SU-DHL-6 (cell line): Measurements from ENCODE around the gene ENKD1.

ENCODE experiments used
- H2AFZ ChIP-seq: fragments of 200-600 bp; sonication (generic); 2 replicates; pipeline ENCODE4 v1.6.1; 2014; ENCODE audit warnings: low read depth, mild to moderate bottlenecking, moderate library complexity, mixed read lengths, antibody characterized with exemption, low read length; ENCODE audit not compliant: severe bottlenecking
- H3F3A ChIP-seq: fragments of 200-600 bp; shearing (Covaris generic); 2 replicates; pipeline ENCODE4 v1.6.0; 2016; ENCODE audit warnings: antibody characterized with exemption, mild to moderate bottlenecking; ENCODE audit not compliant: insufficient read depth
- H3K27ac ChIP-seq: fragments of 200-600 bp; sonication (generic); 2 replicates; pipeline ENCODE4 v1.5.1; 2016; ENCODE audit warnings: low read depth, mild to moderate bottlenecking, low read length, moderate library complexity, mixed read lengths
- H3K27me3 ChIP-seq: fragments of 200-600 bp; sonication (generic), shearing (Covaris generic); 2 replicates; pipeline ENCODE4 v1.6.0; 2014; ENCODE audit warnings: mild to moderate bottlenecking, low read length
- H3K36me3 ChIP-seq: fragments of 200-600 bp; sonication (generic); 2 replicates; pipeline ENCODE4 v1.6.1; 2014; ENCODE audit warnings: mild to moderate bottlenecking, low read length, mixed read lengths
- H3K4me2 ChIP-seq: fragments of 300-600, 200-600 bp; shearing (Covaris generic), sonication (generic); 2 replicates; pipeline ENCODE4 v1.6.0; 2014; ENCODE audit warnings: low read length, low read depth, mild to moderate bottlenecking; ENCODE audit not compliant: poor library complexity, severe bottlenecking
- H3K4me3 ChIP-seq: fragments of 200-600 bp; sonication (generic); 2 replicates; pipeline ENCODE4 v1.5.1; 2014; ENCODE audit warnings: antibody characterized with exemption, low read length, mild to moderate bottlenecking, mixed read lengths; ENCODE audit not compliant: insufficient read depth, poor library complexity, severe bottlenecking
- H3K79me2 ChIP-seq: fragments of 200-600 bp; sonication (generic); 2 replicates; pipeline ENCODE4 v1.6.1; 2014; ENCODE audit warnings: mild to moderate bottlenecking, low read length, moderate library complexity; ENCODE audit not compliant: insufficient read depth
- H3K9ac ChIP-seq: fragments of 200-600 bp; sonication (generic); 2 replicates; pipeline ENCODE4 v1.7.0; 2014; ENCODE audit warnings: mild to moderate bottlenecking, low read length
- H3K9me2 ChIP-seq: fragments of 200-600 bp; sonication (generic); replicated peaks from 2 replicates; pipeline ENCODE4 v1.6.1; 2014; ENCODE audit warnings: low read length; ENCODE audit not compliant: insufficient read depth
- H3K9me3 ChIP-seq: fragments of 200-600 bp; sonication (generic); 2 replicates; pipeline ENCODE4 v1.6.1; 2014; ENCODE audit warnings: low read length, mixed read lengths; ENCODE audit not compliant: insufficient read depth
- H4K20me1 ChIP-seq: fragments of 200-600 bp; sonication (generic); 2 replicates; pipeline ENCODE4 v1.6.1; 2014; ENCODE audit warnings: low read depth, mild to moderate bottlenecking, antibody characterized with exemption, low read length, moderate library complexity, mixed read lengths
- CTCF ChIP-seq: fragments of 200-600 bp; sonication (generic); IDR thresholded peaks from one replicate; pipeline ENCODE4 v1.5.1; 2017; ENCODE audit warnings: antibody characterized with exemption, mild to moderate bottlenecking, low read length, moderate library complexity; ENCODE audit not compliant: insufficient read depth, poor library complexity, severe bottlenecking
- EZH2phosphoT487 ChIP-seq: fragments of 200-600 bp; sonication (generic), shearing (Covaris generic); conservative IDR thresholded peaks from 2 replicates; pipeline ENCODE4 v1.6.1; 2018; ENCODE audit warnings: mild to moderate bottlenecking, antibody characterized with exemption, low read length, moderate library complexity, mixed read lengths

ENKD1 gene

DNA sequence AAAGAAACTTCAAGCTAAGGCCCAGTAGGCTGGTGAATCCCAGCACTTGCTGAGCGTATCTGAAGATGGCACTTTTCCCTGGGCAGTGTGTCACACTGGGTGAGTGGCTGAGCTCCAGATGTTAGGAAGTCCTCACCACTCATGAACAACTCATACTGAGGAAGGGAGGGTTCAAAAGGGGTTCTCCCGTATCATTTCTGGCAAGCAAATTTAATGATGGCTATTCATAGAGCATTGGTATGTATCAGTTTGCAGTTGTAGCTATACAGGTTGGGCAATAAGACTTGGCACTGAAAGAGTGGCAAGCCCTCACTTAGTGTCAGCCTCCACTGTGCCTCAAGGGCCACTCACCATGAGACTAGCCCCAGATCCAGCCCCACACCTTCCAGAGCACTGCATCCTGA, 41.8 kb upstream of the ENKD1 start:
- no peaks in the 10 kb centered on the region for H3K27me3 ChIP-seq
- no peak overlapping the region for H2AFZ ChIP-seq
- H3K9ac ChIP-seq = no peak overlapping the region
- TF ChIP-seq EZH2phosphoT487 = no peak
- TF ChIP-seq CTCF = no peak
- no peak overlapping the region for H3K4me3 ChIP-seq
- no peaks in the 10 kb centered on the region for H3F3A ChIP-seq
- H3K4me2 ChIP-seq = no peak overlapping the region
- no peaks in the 10 kb centered on the region for H4K20me1 ChIP-seq
- peaks cover 82% of the 10 kb centered on the region for H3K79me2 ChIP-seq
- H3K27ac ChIP-seq = no peak overlapping the region
- no peaks in the 10 kb centered on the region for H3K9me3 ChIP-seq
- no peaks in the 10 kb centered on the region for H3K36me3 ChIP-seq
- no peaks in the 10 kb centered on the region for H3K9me2 ChIP-seq

- Histone ChIP-seq H3K27me3 (no peaks in the 10 kb centered on the region), H3F3A (no peaks in the 10 kb centered on the region), H3K4me3 (no peak overlapping the region), H2AFZ (no peak overlapping the region), H4K20me1 (no peaks in the 10 kb centered on the region), H3K79me2 (peaks cover 82% of the 10 kb centered on the region), H3K4me2 (no peak overlapping the region), H3K9me3 (no peaks in the 10 kb centered on the region), H3K9me2 (no peaks in the 10 kb centered on the region), H3K9ac (no peak overlapping the region), H3K27ac (no peak overlapping the region), H3K36me3 (no peaks in the 10 kb centered on the region)
- TF ChIP-seq EZH2phosphoT487 (no peak), CTCF (no peak)
Measured at GRCh38 chr16:67707790-67708189, 41.2 kb upstream of the ENKD1 start.

GRCh38 chr16:67707210-67707609, 40.7 kb upstream of the ENKD1 start:
- H3K79me2 ChIP-seq = peaks cover 87% of the 10 kb centered on the region
- no peaks in the 10 kb centered on the region for H3K9me3 ChIP-seq

More at GRCh38 chr16:67707210-67707609, 40.7 kb upstream of the ENKD1 start:
- Histone ChIP-seq H3K9ac (no peak overlapping the region), H4K20me1 (no peaks in the 10 kb centered on the region), H3K4me3 (no peak overlapping the region), H3K4me2 (no peak overlapping the region), H3K36me3 (no peaks in the 10 kb centered on the region), H3F3A (no peaks in the 10 kb centered on the region), H2AFZ (no peak overlapping the region), H3K27ac (no peak overlapping the region), H3K9me2 (no peaks in the 10 kb centered on the region), H3K27me3 (no peaks in the 10 kb centered on the region)
- TF ChIP-seq CTCF (no peak), EZH2phosphoT487 (no peak)
